GM19467 (cell line): ENCODE results near the gene SMC1B.
"Not testable (repeated sequence)": the region's sequence is repeated elsewhere in the genome, so short reads cannot be mapped to it uniquely, and the experiment has no call there.

Experiments used
- ATAC-seq: cut with Tn5 transposase; IDR thresholded peaks from one replicate; pipeline ENCODE4 v1.9.1; 2021; ENCODE audit warnings: mild to moderate bottlenecking, moderate library complexity; ENCODE audit not compliant: unreplicated experiment

SMC1B gene

GRCh38 chr22:45306139-45306538 is 107.3 kb downstream of the SMC1B start:
- ATAC-seq = no peak

- no peak for ATAC-seq
These were observed 107.8 kb downstream of the SMC1B start for GRCh38 chr22:45305456-45306075.

- no peak for ATAC-seq
These were observed 108.4 kb downstream of the SMC1B start for GRCh38 chr22:45304971-45305370.

- no peak for ATAC-seq
These were observed 110.2 kb downstream of the SMC1B start for GRCh38 chr22:45303181-45303580.

- ATAC-seq = no peak
These were observed 110.6 kb downstream of the SMC1B start for GRCh38 chr22:45302751-45303150.

GRCh38 chr22:45298934-45299505 is 114.4 kb downstream of the SMC1B start:
- no peak for ATAC-seq

GRCh38 chr22:45296628-45297297 is 116.6 kb downstream of the SMC1B start:
- no peak for ATAC-seq

GRCh38 chr22:45295492-45295891 is 117.9 kb downstream of the SMC1B start:
- no peak for ATAC-seq

GRCh38 chr22:45295004-45295403 is 118.4 kb downstream of the SMC1B start:
- not testable (repeated sequence) for ATAC-seq
